Breast epithelium (tissue), 4 donors: ENCODE data around the gene CTDSPL. TPM values are rescaled to one million over a fixed set of nuclear protein-coding genes. Genes with fewer than 3 reads are reported as not detected.
A peak's percentile ranks its signal among the peaks of the same experiment; 100 is the strongest.

Experiments used
- DNase-seq, 2 donors: peaks; one replicate each; pipeline ENCODE4 v3.0.0-alpha.2; 2019; ENCODE audit warnings: low spot score in 2 of 2
- H3K27ac ChIP-seq, 2 donors: fragments of 200-600 bp; sonication (generic) in 1 of 2; one replicate each; pipeline ENCODE4 v1.5.1; 2016 to 2019; ENCODE audit warnings: mild to moderate bottlenecking in 1 of 2
- H3K27me3 ChIP-seq, 2 donors: fragments of 200-600 bp; sonication (generic) in 1 of 2; one replicate each; pipeline versions ENCODE4 v1.5.1 to v1.6.0; 2017 to 2019; ENCODE audit warnings: control low read depth in 1 of 2, mild to moderate bottlenecking in 1 of 2
- H3K36me3 ChIP-seq: fragments of 200-600 bp; one replicate; pipeline ENCODE4 v1.5.1; 2019
- H3K4me1 ChIP-seq, 2 donors: fragments of 200-600 bp; sonication (generic); one replicate each; pipeline ENCODE4 v1.5.1; 2016 to 2019; ENCODE audit warnings: control low read depth in 1 of 2
- H3K4me3 ChIP-seq, 3 donors: fragments of 200-600 bp; sonication (generic); 1 replicate in 2 of 3; 2 replicates in 1 of 3; pipeline ENCODE4 v1.5.1; 2016 to 2019; ENCODE audit warnings: mild to moderate bottlenecking in 3 of 3, moderate library complexity in 2 of 3
- H3K9me3 ChIP-seq, 2 donors: fragments of 200-600 bp; sonication (generic) in 1 of 2; one replicate each; pipeline ENCODE4 v1.5.1; 2016 to 2019; ENCODE audit warnings: control low read depth in 1 of 2
- POLR2A ChIP-seq: fragments of 450-650 bp; IDR thresholded peaks from one replicate; pipeline ENCODE4 v1.6.1; 2016; ENCODE audit warnings: antibody characterized with exemption, mild to moderate bottlenecking, moderate library complexity
- POLR2AphosphoS5 ChIP-seq, 3 donors: sonication (generic); formaldehyde crosslinking; IDR thresholded peaks; one replicate each; pipeline ENCODE4 v1.6.1; 2017; ENCODE audit warnings: antibody characterized with exemption in 3 of 3
- intact Hi-C: fragments of 100-400 bp; cut with DNase I; formaldehyde crosslinking; loops from one replicate; pipeline ENCODE4 v1.15.1; 2023; ENCODE audit warnings: low total_unique reads
- total RNA-seq, 3 donors: library from RNA; depleted of rRNA; stranded (reverse); fragments of >200 nt; gene quantifications; one replicate each; pipeline ENCODE4 v1.1.0, GENCODE V29; 2016
- TF ChIP-seq, protein P1 (sequence below), 3 donors: fragments of 450-650 bp; IDR thresholded peaks; one replicate each; pipeline ENCODE4 v1.5.1; 2016 to 2017; ENCODE audit warnings: antibody characterized with exemption in 3 of 3, mild to moderate bottlenecking in 3 of 3, moderate library complexity in 3 of 3

The CTDSPL gene
- total RNA-seq, 3 donors from 2014 or later, result 40.0 to 80.8 (median 63.1) TPM

- no peak for TF ChIP-seq POLR2A
- TF ChIP-seq, protein P1, sequence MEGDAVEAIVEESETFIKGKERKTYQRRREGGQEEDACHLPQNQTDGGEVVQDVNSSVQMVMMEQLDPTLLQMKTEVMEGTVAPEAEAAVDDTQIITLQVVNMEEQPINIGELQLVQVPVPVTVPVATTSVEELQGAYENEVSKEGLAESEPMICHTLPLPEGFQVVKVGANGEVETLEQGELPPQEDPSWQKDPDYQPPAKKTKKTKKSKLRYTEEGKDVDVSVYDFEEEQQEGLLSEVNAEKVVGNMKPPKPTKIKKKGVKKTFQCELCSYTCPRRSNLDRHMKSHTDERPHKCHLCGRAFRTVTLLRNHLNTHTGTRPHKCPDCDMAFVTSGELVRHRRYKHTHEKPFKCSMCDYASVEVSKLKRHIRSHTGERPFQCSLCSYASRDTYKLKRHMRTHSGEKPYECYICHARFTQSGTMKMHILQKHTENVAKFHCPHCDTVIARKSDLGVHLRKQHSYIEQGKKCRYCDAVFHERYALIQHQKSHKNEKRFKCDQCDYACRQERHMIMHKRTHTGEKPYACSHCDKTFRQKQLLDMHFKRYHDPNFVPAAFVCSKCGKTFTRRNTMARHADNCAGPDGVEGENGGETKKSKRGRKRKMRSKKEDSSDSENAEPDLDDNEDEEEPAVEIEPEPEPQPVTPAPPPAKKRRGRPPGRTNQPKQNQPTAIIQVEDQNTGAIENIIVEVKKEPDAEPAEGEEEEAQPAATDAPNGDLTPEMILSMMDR (IDR thresholded peaks at IDR 0.05), result no peak
- no peak for TF ChIP-seq POLR2AphosphoS5 (IDR thresholded peaks at IDR 0.05)
- peak overlapping the region in 1 of 2 donors; percentile 89 for H3K27ac ChIP-seq
- peaks cover 0 to 3% of the 10 kb centered on the region in 2 donors for H3K4me1 ChIP-seq
- H3K36me3 ChIP-seq, result no peaks in the 10 kb centered on the region
- no peaks in the 10 kb centered on the region for H3K9me3 ChIP-seq
- H3K4me3 ChIP-seq, result no peak overlapping the region
- no peaks in the 10 kb centered on the region for H3K27me3 ChIP-seq
- no peak for DNase-seq
- intact Hi-C loops, result no loop called here
Measured at GRCh38 chr3:37992271-37993066, 130.8 kb downstream of the CTDSPL start.

DNA sequence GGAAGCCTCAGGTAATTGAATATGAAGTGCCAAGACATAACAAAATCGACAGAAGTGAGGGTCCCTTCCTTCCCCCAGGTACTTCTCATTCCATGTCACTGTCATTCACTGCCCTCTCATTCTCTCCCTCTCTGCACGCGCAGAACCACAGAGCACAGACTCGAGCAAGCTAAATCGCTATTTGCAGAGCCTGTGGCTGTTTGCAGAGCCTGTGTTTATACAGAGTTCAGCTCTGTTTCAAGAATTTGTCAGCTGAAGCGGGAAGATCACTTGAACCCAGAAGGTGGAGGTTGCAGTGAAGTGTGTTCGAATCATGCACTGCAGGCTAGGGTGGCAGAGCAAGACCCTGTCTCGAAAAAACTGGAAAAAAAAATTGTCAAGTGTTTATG lies 131.4 kb downstream of the CTDSPL start:
- H3K9me3 ChIP-seq, result no peaks in the 10 kb centered on the region
- TF ChIP-seq, protein P1 (IDR thresholded peaks at IDR 0.05), result no peak
- TF ChIP-seq POLR2A (no peak), POLR2AphosphoS5 (IDR thresholded peaks at IDR 0.05) (no peak)
- no peaks in the 10 kb centered on the region for H3K36me3 ChIP-seq
- intact Hi-C loops, result no loop called here
- peak overlapping the region; percentile 81 to 89 for H3K27ac ChIP-seq
- H3K4me3 ChIP-seq, result no peak overlapping the region
- H3K4me1 ChIP-seq, result peaks cover under 1 to 7% of the 10 kb centered on the region in 2 donors
- H3K27me3 ChIP-seq, result no peaks in the 10 kb centered on the region
- peak in 1 of 2 donors; percentile 46 for DNase-seq

GRCh38 chr3:37993460-37993819 lies 131.8 kb downstream of the CTDSPL start:
- Histone ChIP-seq H3K4me1 (peaks cover 4 to 11% of the 10 kb centered on the region in 2 donors), H3K4me3 (peak overlapping the region; percentile 52 to 73 (median 68))

DNA sequence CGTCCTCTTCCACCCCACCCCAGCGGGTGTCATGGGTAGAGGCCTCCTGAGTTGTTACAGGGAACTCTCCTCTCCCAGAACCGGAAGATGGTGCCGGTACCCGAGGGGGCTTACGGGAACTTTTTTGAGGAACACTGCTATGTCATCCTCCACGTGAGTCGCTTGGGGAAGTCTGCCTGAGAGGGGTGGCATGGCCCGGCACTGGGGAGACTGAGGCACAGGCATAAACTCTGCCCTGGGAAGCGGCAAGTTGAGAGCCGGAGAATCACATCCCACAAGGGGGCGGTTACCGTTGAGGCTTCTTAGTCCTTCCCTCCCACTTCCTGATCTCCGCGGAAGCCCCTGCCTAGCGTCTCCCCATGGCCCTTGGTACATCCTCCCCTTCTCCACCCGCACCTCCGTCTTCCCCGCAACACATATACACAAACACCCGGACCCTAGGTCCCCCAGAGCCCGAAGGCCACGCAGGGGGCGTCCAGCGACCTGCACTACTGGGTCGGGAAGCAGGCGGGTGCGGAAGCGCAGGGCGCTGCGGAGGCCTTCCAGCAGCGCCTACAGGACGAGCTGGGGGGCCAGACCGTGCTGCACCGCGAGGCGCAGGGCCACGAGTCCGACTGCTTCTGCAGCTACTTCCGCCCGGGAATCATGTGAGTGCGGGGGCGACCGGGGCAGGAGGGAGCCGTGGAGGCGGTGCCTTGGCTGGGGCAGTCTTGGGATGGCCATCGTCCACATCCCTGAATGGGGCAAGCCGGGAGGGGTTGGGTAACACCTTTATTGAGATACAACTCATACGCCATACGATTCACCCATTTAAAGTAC lies 132.3 kb downstream of the CTDSPL start:
- Histone ChIP-seq H3K9me3 (no peaks in the 10 kb centered on the region), H3K4me3 (peak overlapping the region; percentile 52 to 73 (median 68)), H3K27me3 (no peaks in the 10 kb centered on the region), H3K36me3 (no peaks in the 10 kb centered on the region), H3K27ac (peak overlapping the region; percentile 81 to 89), H3K4me1 (peaks cover 7 to 12% of the 10 kb centered on the region in 2 donors)
- intact Hi-C loops, result no loop called here
- peak; percentile 63 for TF ChIP-seq POLR2A
- TF ChIP-seq POLR2AphosphoS5 (IDR thresholded peaks at IDR 0.05), result peak; percentile 34 to 95 (median 64)
- TF ChIP-seq, protein P1 (IDR thresholded peaks at IDR 0.05), result no peak
- peak; percentile 63 to 73 for DNase-seq

More at GRCh38 chr3:37993460-37993819, 131.8 kb downstream of the CTDSPL start:
- no peaks in the 10 kb centered on the region for H3K27me3 ChIP-seq
- H3K9me3 ChIP-seq, result no peaks in the 10 kb centered on the region
- peak overlapping the region; percentile 81 to 89 for H3K27ac ChIP-seq
- TF ChIP-seq POLR2AphosphoS5 (IDR thresholded peaks at IDR 0.05) (no peak), POLR2A (no peak)
- TF ChIP-seq, protein P1 (IDR thresholded peaks at IDR 0.05), result no peak
- no peak for DNase-seq
- intact Hi-C loops, result no loop called here
- no peaks in the 10 kb centered on the region for H3K36me3 ChIP-seq

DNA sequence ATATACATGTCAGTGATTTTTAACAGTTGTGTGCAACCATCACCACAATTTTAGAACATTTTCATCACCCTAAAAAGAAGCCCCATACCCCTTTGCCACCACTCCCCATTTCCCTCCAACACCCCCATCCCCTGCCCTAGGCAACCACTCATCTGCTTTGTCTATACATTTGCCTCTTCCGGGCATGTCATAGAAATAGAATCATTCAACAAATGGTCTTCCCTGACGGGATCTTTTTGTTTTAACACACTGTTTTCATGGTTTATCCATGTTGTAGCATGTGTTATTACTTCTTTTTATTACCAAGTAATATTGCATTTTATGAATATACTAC lies 132.9 kb downstream of the CTDSPL start:
- Histone ChIP-seq H3K27ac (peak overlapping the region; percentile 81 to 89), H3K36me3 (no peaks in the 10 kb centered on the region), H3K4me3 (peak overlapping the region; percentile 52 to 73 (median 68)), H3K4me1 (peaks cover 7 to 12% of the 10 kb centered on the region in 2 donors), H3K27me3 (no peaks in the 10 kb centered on the region), H3K9me3 (no peaks in the 10 kb centered on the region)
- DNase-seq, result no peak
- intact Hi-C loops, result no loop called here
- TF ChIP-seq, protein P1 (IDR thresholded peaks at IDR 0.05), result no peak
- TF ChIP-seq POLR2A (no peak), POLR2AphosphoS5 (IDR thresholded peaks at IDR 0.05) (no peak)
